Neuronal stem cell (in vitro differentiated cells): Measurements from ENCODE around the gene OTOA.
"Not testable (repeated sequence)": the region's sequence is repeated elsewhere in the genome, so short reads cannot be mapped to it uniquely, and the experiment has no call there.

Experiments
- DNase-seq: peaks from one replicate; pipeline ENCODE4 v3.0.0-alpha.2; 2013; ENCODE audit warnings: low spot score
- H2AFZ ChIP-seq: one replicate; pipeline ENCODE4 v1.6.1; 2013; ENCODE audit warnings: mild to moderate bottlenecking, low read length, inconsistent platforms
- H2AK5ac ChIP-seq: 2 replicates; pipeline ENCODE4 v1.6.1; 2013; ENCODE audit warnings: low read depth, mild to moderate bottlenecking, inconsistent platforms, low read length, moderate library complexity, mixed read lengths
- H2BK120ac ChIP-seq: 2 replicates; pipeline ENCODE4 v1.6.1; 2013; ENCODE audit warnings: low read depth, mild to moderate bottlenecking, inconsistent platforms, low read length, moderate library complexity, mixed read lengths
- H2BK12ac ChIP-seq: one replicate; pipeline ENCODE4 v1.6.1; 2013; ENCODE audit warnings: low read length, inconsistent platforms
- H2BK15ac ChIP-seq: 2 replicates; pipeline ENCODE4 v1.6.1; 2013; ENCODE audit warnings: mild to moderate bottlenecking, low read length, inconsistent platforms, mixed read lengths
- H2BK5ac ChIP-seq: one replicate; pipeline ENCODE4 v1.6.1; 2013; ENCODE audit warnings: inconsistent platforms, mild to moderate bottlenecking, low read length, moderate library complexity
- H3K14ac ChIP-seq: one replicate; pipeline ENCODE4 v1.6.1; 2013; ENCODE audit warnings: low read length, inconsistent platforms
- H3K18ac ChIP-seq: 2 replicates; pipeline ENCODE4 v1.6.1; 2013; ENCODE audit warnings: low read length, inconsistent platforms
- H3K23ac ChIP-seq: 2 replicates; pipeline ENCODE4 v1.6.1; 2013; ENCODE audit warnings: low read depth, mild to moderate bottlenecking, mixed read lengths, low read length, inconsistent platforms; ENCODE audit not compliant: poor library complexity
- H3K27ac ChIP-seq: replicated peaks from 3 replicates; pipeline ENCODE4 v1.5.1; 2013; ENCODE audit warnings: low read length, inconsistent platforms
- H3K27me3 ChIP-seq, 3 experiments: 2 replicates each; pipeline ENCODE4 v1.6.1; 2013; ENCODE audit warnings: low read length in 3 of 3, mild to moderate bottlenecking in 2 of 3, inconsistent platforms in 1 of 3, low read depth in 1 of 3, mixed read lengths in 1 of 3, moderate library complexity in 1 of 3; ENCODE audit not compliant: control insufficient read depth in 3 of 3, insufficient read depth in 3 of 3
- H3K36me3 ChIP-seq, 2 donors: replicated peaks in 1 of 2; 2 replicates each; pipeline ENCODE4 v1.6.1; 2013; ENCODE audit warnings: low read length in 2 of 2; ENCODE audit not compliant: control insufficient read depth in 2 of 2, insufficient read depth in 2 of 2
- H3K4ac ChIP-seq: 2 replicates; pipeline ENCODE4 v1.6.1; 2013; ENCODE audit warnings: inconsistent platforms, mild to moderate bottlenecking, low read length, moderate library complexity
- H3K4me1 ChIP-seq, 2 donors: 1 replicate in 1 of 2; 2 replicates in 1 of 2; pipeline ENCODE4 v1.6.1; 2013; ENCODE audit warnings: low read length in 2 of 2, low read depth in 1 of 2; ENCODE audit not compliant: control insufficient read depth in 2 of 2, insufficient read depth in 1 of 2
- H3K4me2 ChIP-seq: one replicate; pipeline ENCODE4 v1.6.1; 2013; ENCODE audit warnings: mild to moderate bottlenecking, low read length, inconsistent platforms; ENCODE audit not compliant: insufficient read depth, poor library complexity, severe bottlenecking
- H3K4me3 ChIP-seq, 2 donors: 2 replicates each; pipeline ENCODE4 v1.5.1; 2013; ENCODE audit warnings: low read length in 2 of 2, mild to moderate bottlenecking in 2 of 2, inconsistent platforms in 1 of 2, moderate library complexity in 1 of 2
- H3K79me1 ChIP-seq: one replicate; pipeline ENCODE4 v1.6.1; 2013; ENCODE audit warnings: low read depth, mild to moderate bottlenecking, inconsistent platforms, low read length, moderate library complexity
- H3K9ac ChIP-seq: one replicate; pipeline ENCODE4 v1.6.1; 2013; ENCODE audit warnings: mild to moderate bottlenecking, low read depth, low read length, inconsistent platforms; ENCODE audit not compliant: poor library complexity
- H3K9me3 ChIP-seq, 2 donors: replicated peaks in 1 of 2; 2 replicates each; pipeline versions ENCODE3 to v1.6.1; 2013; ENCODE audit warnings: low read length in 2 of 2, mild to moderate bottlenecking in 2 of 2, inconsistent platforms in 1 of 2, low read depth in 1 of 2, mixed read lengths in 1 of 2, moderate library complexity in 1 of 2; ENCODE audit not compliant: control insufficient read depth in 2 of 2, insufficient read depth in 1 of 2
- H4K8ac ChIP-seq: one replicate; pipeline ENCODE4 v1.6.1; 2013; ENCODE audit warnings: low read depth, mild to moderate bottlenecking, inconsistent platforms, low read length, moderate library complexity
- H4K91ac ChIP-seq: one replicate; pipeline ENCODE4 v1.6.1; 2013; ENCODE audit warnings: low read length, low read depth, mild to moderate bottlenecking, inconsistent platforms; ENCODE audit not compliant: poor library complexity
- WGBS, 2 donors: extraction: QIAGEN DNeasy Blood & Tissue Kit; methylation state at CpG; one replicate each; pipeline ENCODE4 v1.1.7; 2013; ENCODE audit warnings: missing lambda C conversion rate in 2 of 2, mixed read lengths in 1 of 2; ENCODE audit not compliant: insufficient read length in 2 of 2, insufficient replicate concordance in 1 of 2; ENCODE audit errors: extremely low coverage in 2 of 2; 5-methylcytosine and 5-hydroxymethylcytosine counted together

The OTOA gene

DNA sequence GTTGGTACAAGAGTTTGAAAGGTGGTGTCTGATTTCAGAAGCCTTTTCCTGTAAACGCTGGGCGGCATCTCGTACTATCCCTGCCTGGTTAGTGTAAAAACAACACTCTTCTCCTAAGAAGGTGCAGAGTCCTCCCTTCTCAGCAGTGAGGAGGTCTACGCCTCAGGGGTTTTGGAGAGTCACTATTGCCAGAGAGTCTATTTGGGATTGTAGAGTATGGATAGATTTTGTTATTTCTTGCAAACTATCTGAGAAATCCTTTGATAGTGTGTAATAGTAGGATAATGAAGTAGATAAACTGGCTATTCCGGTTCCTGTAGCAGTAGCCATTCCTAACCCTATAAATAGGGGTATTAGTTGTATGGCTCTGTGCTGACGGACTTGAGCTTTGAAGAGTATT, 32.9 kb upstream of the OTOA start:
- H2AFZ ChIP-seq, H3K4ac ChIP-seq, H3K79me1 ChIP-seq, H2BK5ac ChIP-seq, H3K9ac ChIP-seq, H4K91ac ChIP-seq, H2BK12ac ChIP-seq, H3K4me2 ChIP-seq, DNase-seq, H4K8ac ChIP-seq, H3K4me3 ChIP-seq, H3K27me3 ChIP-seq, H3K18ac ChIP-seq, H3K27ac ChIP-seq, H2BK15ac ChIP-seq, H2AK5ac ChIP-seq, H3K23ac ChIP-seq, H3K14ac ChIP-seq, H3K9me3 ChIP-seq, H2BK120ac ChIP-seq, H3K4me1 ChIP-seq: not testable (repeated sequence)
- WGBS, 2 donors: no CpG with 5 or more reads among the region's 6 CpGs
- peaks cover 21 to 68% of the 10 kb centered on the region in 2 donors for H3K36me3 ChIP-seq

DNA sequence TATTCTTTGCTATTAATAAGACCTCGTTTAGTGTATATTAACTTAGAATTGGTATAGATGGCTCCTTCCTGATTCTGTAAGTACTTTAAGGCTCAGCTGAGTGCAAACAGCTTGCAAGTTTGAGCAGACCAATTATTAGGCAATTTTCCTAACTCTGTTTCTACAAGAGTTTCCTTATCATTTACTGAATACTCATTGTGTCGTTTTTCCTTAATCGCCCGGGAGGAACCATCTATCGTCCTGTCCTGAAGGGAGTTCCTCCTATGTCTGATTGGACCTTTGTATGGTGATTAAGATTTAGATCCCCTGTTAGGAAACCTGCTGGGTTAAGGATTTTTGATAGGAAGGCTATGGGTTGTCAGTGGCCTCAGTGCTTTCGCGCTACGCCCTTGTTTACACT, 32.4 kb upstream of the OTOA start:
- H2AK5ac ChIP-seq, H3K4me2 ChIP-seq, H4K91ac ChIP-seq, H3K4me1 ChIP-seq, H3K23ac ChIP-seq, H3K27ac ChIP-seq, H3K9ac ChIP-seq, H3K18ac ChIP-seq, H2BK120ac ChIP-seq, H4K8ac ChIP-seq, H3K14ac ChIP-seq, H2BK15ac ChIP-seq, H3K4ac ChIP-seq, DNase-seq, H3K27me3 ChIP-seq, H2AFZ ChIP-seq, H3K4me3 ChIP-seq, H2BK5ac ChIP-seq, H2BK12ac ChIP-seq, H3K9me3 ChIP-seq, H3K79me1 ChIP-seq: not testable (repeated sequence)
- peaks cover 20 to 66% of the 10 kb centered on the region in 2 donors for H3K36me3 ChIP-seq
- no CpG with 5 or more reads among the region's 8 CpGs for WGBS, 2 donors

DNA sequence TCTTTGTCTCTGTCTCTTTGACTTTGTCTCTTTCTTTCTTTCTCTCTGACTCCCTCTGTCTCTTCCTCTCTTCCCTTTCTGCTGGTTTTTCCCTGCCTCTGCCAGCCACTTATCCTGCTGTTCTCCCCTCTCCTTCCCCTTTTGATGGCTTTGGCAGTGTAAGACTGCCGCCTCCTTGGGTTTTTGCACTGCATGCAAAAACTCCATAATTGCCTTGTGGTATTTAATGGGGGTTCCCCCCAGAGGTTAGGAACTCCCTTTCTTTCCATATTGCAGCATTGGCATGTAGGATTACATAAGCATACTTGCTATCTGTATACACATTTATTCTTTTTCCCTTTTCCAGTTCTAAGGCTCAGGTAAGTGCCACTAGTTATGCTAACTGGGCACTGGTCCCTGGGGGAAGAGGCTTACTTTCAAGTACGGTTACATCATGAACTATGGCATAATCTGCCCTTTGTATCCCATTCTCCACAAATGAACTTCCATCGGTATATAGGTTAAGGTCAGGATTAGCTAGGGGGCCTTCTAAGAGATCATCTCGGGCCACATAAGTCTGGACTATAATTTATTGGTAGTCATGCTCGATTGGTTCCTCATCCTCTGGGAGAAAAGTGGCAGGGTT, 31.7 kb upstream of the OTOA start:
- H3K14ac ChIP-seq, H3K18ac ChIP-seq, H3K27me3 ChIP-seq, H2AFZ ChIP-seq, H3K4me1 ChIP-seq, H3K23ac ChIP-seq, H3K4ac ChIP-seq, H2BK15ac ChIP-seq, DNase-seq, H2BK12ac ChIP-seq, H2BK5ac ChIP-seq, H3K4me2 ChIP-seq, H3K9me3 ChIP-seq, H3K27ac ChIP-seq, H3K4me3 ChIP-seq, H3K79me1 ChIP-seq, H2BK120ac ChIP-seq, H3K9ac ChIP-seq, H4K8ac ChIP-seq, H2AK5ac ChIP-seq, H4K91ac ChIP-seq: not testable (repeated sequence)
- WGBS, 2 donors: no CpG with 5 or more reads among the region's 5 CpGs
- H3K36me3 ChIP-seq: peaks cover 14 to 60% of the 10 kb centered on the region in 2 donors

DNA sequence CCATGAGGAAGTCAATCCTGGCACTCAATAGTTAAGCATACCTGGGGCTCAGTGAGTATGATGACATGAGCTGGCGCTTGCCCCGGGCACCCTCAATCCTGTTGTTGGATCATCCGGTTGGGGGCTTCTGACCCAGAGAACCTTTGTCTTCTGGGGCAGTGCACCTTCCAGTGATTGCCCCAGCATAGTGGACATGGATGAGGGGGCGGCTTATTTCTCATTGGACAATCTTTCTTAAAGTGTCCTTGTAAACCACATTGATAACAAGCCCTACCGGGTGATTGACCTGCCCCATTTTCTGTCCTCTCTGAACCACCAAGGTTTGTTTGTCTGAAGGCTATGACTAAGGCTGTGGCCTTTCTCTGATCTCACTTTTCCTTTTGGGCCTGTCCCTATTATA, 29.6 kb upstream of the OTOA start:
- H3K4me1 ChIP-seq: no peaks in the 10 kb centered on the region
- H2BK5ac ChIP-seq: no peak overlapping the region
- no peak overlapping the region for H2BK15ac ChIP-seq
- H3K14ac ChIP-seq: no peak overlapping the region
- no peak overlapping the region for H3K27ac ChIP-seq
- no peak overlapping the region for H3K9ac ChIP-seq
- H3K4me3 ChIP-seq: no peak overlapping the region
- no peak overlapping the region for H3K18ac ChIP-seq
- no peak overlapping the region for H2BK12ac ChIP-seq
- DNase-seq: no peak
- H3K23ac ChIP-seq: no peak overlapping the region
- no peak overlapping the region for H4K8ac ChIP-seq
- no peak overlapping the region for H2BK120ac ChIP-seq
- no peak overlapping the region for H3K4ac ChIP-seq
- H4K91ac ChIP-seq: no peak overlapping the region
- no peak overlapping the region for H2AFZ ChIP-seq
- WGBS, 2 donors: no CpG with 5 or more reads among the region's 5 CpGs
- H3K27me3 ChIP-seq: no peaks in the 10 kb centered on the region
- H3K36me3 ChIP-seq: peaks cover 8 to 39% of the 10 kb centered on the region in 2 donors
- H2AK5ac ChIP-seq: no peak overlapping the region
- H3K4me2 ChIP-seq: no peak overlapping the region
- peaks cover 0 to 3% of the 10 kb centered on the region in 2 donors for H3K9me3 ChIP-seq
- H3K79me1 ChIP-seq: peaks cover 1% of the 10 kb centered on the region
